Peyer's patch (tissue), 4 donors: ENCODE measurements around the gene FOS.

Experiments
- CTCF ChIP-seq, 6 experiments: fragments of 450-650 bp in 4 of 6; fragments of 200-600 bp in 2 of 6; sonication (generic) in 1 of 6; IDR thresholded peaks; one replicate each; pipeline ENCODE4 v1.5.1; 2017 to 2019; ENCODE audit warnings: antibody characterized with exemption in 6 of 6, mild to moderate bottlenecking in 3 of 6, moderate library complexity in 1 of 6
- POLR2A ChIP-seq, 2 donors: fragments of 450-650 bp; IDR thresholded peaks; one replicate each; pipeline ENCODE4 v1.5.1; 2017; ENCODE audit warnings: antibody characterized with exemption in 2 of 2, mild to moderate bottlenecking in 2 of 2, moderate library complexity in 2 of 2

DNA sequence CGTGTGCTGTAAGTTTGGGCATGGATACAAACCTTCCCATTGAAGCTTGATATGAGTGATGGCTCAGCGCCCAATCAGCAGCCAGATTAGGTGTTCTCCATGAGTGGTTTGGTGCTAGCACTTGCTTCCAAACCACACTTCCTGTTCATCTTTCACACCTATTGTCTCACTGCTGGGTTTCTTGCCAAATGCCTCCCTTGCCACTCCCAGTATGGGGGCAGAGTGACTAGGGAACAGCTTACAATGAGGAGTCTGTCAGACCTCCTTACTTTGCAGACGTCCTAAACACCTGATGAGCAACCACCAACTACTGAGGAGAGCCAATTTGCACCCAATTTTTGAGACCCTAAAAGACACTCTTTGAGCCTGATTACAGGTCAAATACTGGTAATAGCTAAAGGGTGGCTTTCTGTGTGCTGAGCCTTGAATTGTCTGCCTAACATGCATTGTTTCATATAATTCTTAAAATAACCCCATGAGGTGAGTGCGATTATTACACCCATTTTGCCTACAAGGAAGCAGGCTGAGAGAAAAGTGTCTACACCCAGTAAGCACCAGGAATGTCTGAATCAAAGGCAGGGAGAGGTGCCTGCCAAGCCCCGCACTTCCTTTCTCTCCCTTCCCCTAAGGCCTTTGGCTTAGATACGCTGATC lies 48.4 kb upstream of the FOS start:
- peak in 3 of 6 experiments; percentile 66 to 73 (median 71) for TF ChIP-seq CTCF (IDR thresholded peaks at IDR 0.05)
- TF ChIP-seq POLR2A (IDR thresholded peaks at IDR 0.05): peak in 1 of 2 donors; percentile 36
